Activated T-helper 1 cell treated with anti-CD3 and anti-CD28 coated beads, Interleukin-2, amount 50 U/mL, for 16 hours (primary cell): ENCODE measurements around the gene FKBP7.
"Not testable (repeated sequence)": the region's sequence is repeated elsewhere in the genome, so short reads cannot be mapped to it uniquely, and the experiment has no call there.

ENCODE experiments used
- DNase-seq, 2 donors: peaks; one replicate each; pipeline ENCODE4 v3.0.0-alpha.2; 2020; ENCODE audit warnings: low read depth in 1 of 2, low spot score in 1 of 2

The FKBP7 gene

GRCh38 chr2:178491612-178492011, 13.2 kb upstream of the FKBP7 start:
- no peak for DNase-seq

- DNase-seq, result no peak
These were observed 7.0 kb upstream of the FKBP7 start for GRCh38 chr2:178485356-178485755.

- no peak for DNase-seq
These were observed 6.0 kb upstream of the FKBP7 start for GRCh38 chr2:178484245-178485041.

- no peak for DNase-seq
These were observed 4.0 kb upstream of the FKBP7 start for GRCh38 chr2:178482437-178482836.

- peak; percentile 45 to 62 for DNase-seq
These were observed 2.1 kb upstream of the FKBP7 start, which contains the start of gene PLEKHA3 for GRCh38 chr2:178480227-178481181. Gene PLEKHA3, plus strand, starts transcription at chr2:178480457. Its CDS starts 413 bp downstream, at chr2:178480870.

- no peak for DNase-seq
These were observed 1.4 kb upstream of the FKBP7 start for GRCh38 chr2:178479758-178480226.

- no peak for DNase-seq
These were observed 846 bp upstream of the FKBP7 start for GRCh38 chr2:178479275-178479616.

GRCh38 chr2:178478130-178478438, 316 bp downstream of the FKBP7 start:
- no peak for DNase-seq

- no peak for DNase-seq
These were observed 814 bp downstream of the FKBP7 start for GRCh38 chr2:178477443-178478129.

- no peak for DNase-seq
These were observed 1.9 kb downstream of the FKBP7 start for GRCh38 chr2:178476477-178476876.

- DNase-seq, result no peak
These were observed 3.8 kb downstream of the FKBP7 start for GRCh38 chr2:178474560-178474959.

GRCh38 chr2:178473931-178474330, 4.5 kb downstream of the FKBP7 start:
- no peak for DNase-seq

GRCh38 chr2:178473373-178473772, 5.0 kb downstream of the FKBP7 start:
- no peak for DNase-seq

- DNase-seq, result not testable (repeated sequence)
These were observed 7.1 kb downstream of the FKBP7 start for GRCh38 chr2:178471313-178471712.

GRCh38 chr2:178469219-178469849, 9.1 kb downstream of the FKBP7 start:
- DNase-seq, result no peak

- DNase-seq, result no peak
These were observed 21.0 kb downstream of the FKBP7 start for GRCh38 chr2:178457390-178457886.

GRCh38 chr2:178455947-178456346, 22.5 kb downstream of the FKBP7 start:
- DNase-seq, result no peak

GRCh38 chr2:178452870-178453269, 25.5 kb downstream of the FKBP7 start:
- no peak for DNase-seq

- DNase-seq, result no peak
These were observed 26.1 kb downstream of the FKBP7 start for GRCh38 chr2:178452334-178452733.

GRCh38 chr2:178450774-178451525, 27.4 kb downstream of the FKBP7 start, which contains the start of the genes PJVK and PRKRA:
Gene PJVK, plus strand, starts transcription at chr2:178451378. Its CDS starts 2,032 bp downstream, at chr2:178453410.
Gene PRKRA, minus strand, starts transcription at chr2:178451175. Its CDS starts 145 bp downstream, at chr2:178451030.
- peak; percentile 87 to 92 for DNase-seq
